Stimulated activated CD4-positive, alpha-beta T cell treated with anti-CD3 and anti-CD28 coated beads, Interleukin-1b, Interleukin-23, amount 100 ng/mL, for 4 hours (primary cell): ENCODE data around the gene POLN.
"Not testable (repeated sequence)": the region's sequence is repeated elsewhere in the genome, so short reads cannot be mapped to it uniquely, and the experiment has no call there.

Experiments
- DNase-seq, 2 donors: peaks; one replicate each; pipeline ENCODE4 v3.0.0-alpha.2; 2020; ENCODE audit warnings: low read depth in 2 of 2

POLN gene

GRCh38 chr4:2251795-2252529 is 10.0 kb upstream of the POLN start:
- no peak for DNase-seq

GRCh38 chr4:2251073-2251794 is 9.3 kb upstream of the POLN start:
- DNase-seq = no peak

- no peak for DNase-seq
Measured at GRCh38 chr4:2250357-2251072, 8.6 kb upstream of the POLN start.

GRCh38 chr4:2249526-2250356 is 7.8 kb upstream of the POLN start:
- no peak for DNase-seq

- DNase-seq = no peak
Measured at GRCh38 chr4:2248821-2249261, 6.9 kb upstream of the POLN start.

- no peak for DNase-seq
Measured at GRCh38 chr4:2248044-2248780, 6.3 kb upstream of the POLN start.

GRCh38 chr4:2247128-2248043 is 5.5 kb upstream of the POLN start:
- DNase-seq = no peak

- no peak for DNase-seq
Measured at GRCh38 chr4:2246384-2247127, 4.6 kb upstream of the POLN start.

- DNase-seq = no peak
Measured at GRCh38 chr4:2245787-2246275, 3.9 kb upstream of the POLN start.

GRCh38 chr4:2245057-2245786 is 3.3 kb upstream of the POLN start:
- no peak for DNase-seq

GRCh38 chr4:2243681-2244380 is 1.9 kb upstream of the POLN start:
- no peak for DNase-seq

GRCh38 chr4:2241003-2241402 is 918 bp downstream of the POLN start:
- no peak for DNase-seq

- no peak for DNase-seq
Measured at GRCh38 chr4:2236944-2237666, 4.8 kb downstream of the POLN start.

- DNase-seq = no peak
Measured at GRCh38 chr4:2231082-2231481, 10.8 kb downstream of the POLN start.

- no peak for DNase-seq
Measured at GRCh38 chr4:2226261-2226660, 15.7 kb downstream of the POLN start.

GRCh38 chr4:2222838-2223237 is 19.1 kb downstream of the POLN start:
- DNase-seq = no peak

- DNase-seq = not testable (repeated sequence)
Measured at GRCh38 chr4:2221378-2221777, 20.5 kb downstream of the POLN start.
